Measurements from ENCODE around the gene NRXN3. TPM values are rescaled to one million over a fixed set of nuclear protein-coding genes. Genes with fewer than 3 reads are reported as not detected.

Gene NRXN3
- total and polyA plus RNA-seq, 2 donors (not counting 1 experiment from before 2014, with no cell fraction given) = not detected

DNA sequence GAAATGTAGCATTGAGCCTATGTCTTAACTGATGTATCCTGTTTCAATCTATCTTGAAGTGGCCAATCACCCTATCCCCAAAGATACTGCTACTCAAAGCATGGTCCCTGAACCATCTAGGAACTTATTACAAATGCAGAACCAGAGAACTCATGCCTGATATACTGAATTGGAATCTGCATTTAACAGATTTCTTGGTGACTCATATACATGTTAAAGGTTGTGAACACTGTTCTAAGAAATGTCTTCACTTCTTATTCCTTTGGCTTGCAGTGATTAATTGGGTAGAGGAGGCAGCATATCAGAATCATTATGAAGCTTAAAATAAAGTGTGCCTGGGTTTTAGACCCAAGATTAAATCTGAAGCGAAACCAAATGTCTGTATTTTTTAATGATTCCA, 1245.6 kb downstream of the NRXN3 start:
- Histone ChIP-seq H3K79me2 (ENCODE audit: control insufficient read depth, insufficient read depth, low read length) (no peaks in the 10 kb centered on the region), H3K9me3 (ENCODE audit: control extremely low read depth in 1 of 3, control insufficient read depth in 2 of 3, insufficient read depth in 1 of 3, low read length in 2 of 3) (no peaks in the 10 kb centered on the region), H3K4me2 (replicated peaks; ENCODE audit: low read depth, low read length, poor library complexity, severe bottlenecking) (no peak overlapping the region), H3K4me1 (ENCODE audit: control insufficient read depth in 2 of 2, insufficient read depth in 2 of 2, low read length in 2 of 2) (no peaks in the 10 kb centered on the region), H4K20me1 (ENCODE audit: control insufficient read depth, insufficient read depth, low read length, poor library complexity, severe bottlenecking) (no peaks in the 10 kb centered on the region), H3K27me3 (replicated peaks in 1 of 4; ENCODE audit: control extremely low read depth in 1 of 4, control insufficient read depth in 3 of 4, insufficient read depth in 4 of 4, low read length in 3 of 4) (no peaks in the 10 kb centered on the region), H2AFZ (ENCODE audit: insufficient read depth, low read depth, low read length, poor library complexity, severe bottlenecking) (no peak overlapping the region), H3K9ac (ENCODE audit: low read length) (no peak overlapping the region), H3K4me3 (ENCODE audit: control extremely low read depth in 1 of 5, extremely low read depth in 1 of 5, insufficient read depth in 1 of 5, low read depth in 2 of 5, low read length in 4 of 5) (no peak overlapping the region), H3K27ac (ENCODE audit: low read length in 2 of 2) (no peak overlapping the region), H3K36me3 (replicated peaks in 1 of 2; ENCODE audit: control extremely low read depth in 1 of 2, control insufficient read depth in 1 of 2, extremely low read depth in 1 of 2, insufficient read depth in 2 of 2, low read length in 1 of 2) (no peaks in the 10 kb centered on the region)
- ChIA-PET POLR2A (no interaction called here), CTCF (no interaction called here)
- no peak for DNase-seq
- TF ChIP-seq EZH2 (IDR thresholded peaks at IDR 0.05; ENCODE audit: borderline replicate concordance, insufficient read depth, low read depth, low read length, poor library complexity, severe bottlenecking) = no peak
- TF ChIP-seq, protein P1, sequence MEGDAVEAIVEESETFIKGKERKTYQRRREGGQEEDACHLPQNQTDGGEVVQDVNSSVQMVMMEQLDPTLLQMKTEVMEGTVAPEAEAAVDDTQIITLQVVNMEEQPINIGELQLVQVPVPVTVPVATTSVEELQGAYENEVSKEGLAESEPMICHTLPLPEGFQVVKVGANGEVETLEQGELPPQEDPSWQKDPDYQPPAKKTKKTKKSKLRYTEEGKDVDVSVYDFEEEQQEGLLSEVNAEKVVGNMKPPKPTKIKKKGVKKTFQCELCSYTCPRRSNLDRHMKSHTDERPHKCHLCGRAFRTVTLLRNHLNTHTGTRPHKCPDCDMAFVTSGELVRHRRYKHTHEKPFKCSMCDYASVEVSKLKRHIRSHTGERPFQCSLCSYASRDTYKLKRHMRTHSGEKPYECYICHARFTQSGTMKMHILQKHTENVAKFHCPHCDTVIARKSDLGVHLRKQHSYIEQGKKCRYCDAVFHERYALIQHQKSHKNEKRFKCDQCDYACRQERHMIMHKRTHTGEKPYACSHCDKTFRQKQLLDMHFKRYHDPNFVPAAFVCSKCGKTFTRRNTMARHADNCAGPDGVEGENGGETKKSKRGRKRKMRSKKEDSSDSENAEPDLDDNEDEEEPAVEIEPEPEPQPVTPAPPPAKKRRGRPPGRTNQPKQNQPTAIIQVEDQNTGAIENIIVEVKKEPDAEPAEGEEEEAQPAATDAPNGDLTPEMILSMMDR (IDR thresholded peaks at IDR 0.05) = no peak
- Mint-ChIP-seq H3K4me3 (no peak overlapping the region), H3K27ac (no peak overlapping the region), H3K27me3 (no peaks in the 10 kb centered on the region), H3K4me1 (no peaks in the 10 kb centered on the region), H3K9me3 (ENCODE audit: insufficient read depth) (peaks cover 4% of the 10 kb centered on the region)
- ATAC-seq (ENCODE audit: low read depth) = no peak
- intact Hi-C loops (cut with micrococcal nuclease) = no loop called here
- WGBS (ENCODE audit: insufficient coverage) = no CpG with 5 or more reads among the region's 1 CpG

DNA sequence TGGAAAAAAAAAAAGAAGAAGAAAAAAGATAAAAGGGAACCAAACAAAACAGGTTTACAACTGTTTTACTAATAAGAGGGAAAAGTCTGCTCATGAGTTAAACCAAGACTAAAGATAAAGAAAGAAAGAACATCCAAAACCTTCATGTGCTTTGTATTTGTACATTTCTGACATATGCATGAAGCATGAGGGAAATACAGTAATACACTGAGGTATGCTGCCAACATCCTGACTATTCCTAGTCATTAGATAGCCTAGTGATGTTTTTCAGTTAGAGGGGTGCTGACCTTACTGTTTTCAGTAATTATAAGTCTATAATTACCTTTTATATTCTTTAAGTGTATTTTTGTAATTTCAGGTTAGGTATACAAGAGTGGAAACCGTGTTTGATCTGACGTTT, 1247.8 kb downstream of the NRXN3 start:
- no peak overlapping the region for H3K4me2 ChIP-seq (replicated peaks; ENCODE audit: low read depth, low read length, poor library complexity, severe bottlenecking)
- H3K9me3 ChIP-seq (ENCODE audit: control extremely low read depth in 1 of 3, control insufficient read depth in 2 of 3, insufficient read depth in 1 of 3, low read length in 2 of 3) = no peaks in the 10 kb centered on the region
- Mint-ChIP-seq H3K27me3 (no peaks in the 10 kb centered on the region), H3K9me3 (ENCODE audit: insufficient read depth) (peaks cover 4% of the 10 kb centered on the region), H3K4me1 (no peaks in the 10 kb centered on the region), H3K27ac (no peak overlapping the region), H3K4me3 (no peak overlapping the region)
- no peaks in the 10 kb centered on the region for H3K27me3 ChIP-seq (replicated peaks in 1 of 4; ENCODE audit: control extremely low read depth in 1 of 4, control insufficient read depth in 3 of 4, insufficient read depth in 4 of 4, low read length in 3 of 4)
- intact Hi-C loops (cut with micrococcal nuclease) = no loop called here
- TF ChIP-seq EZH2 (IDR thresholded peaks at IDR 0.05; ENCODE audit: borderline replicate concordance, insufficient read depth, low read depth, low read length, poor library complexity, severe bottlenecking) = no peak
- TF ChIP-seq, protein P1 (IDR thresholded peaks at IDR 0.05) = no peak
- CTCF ChIA-PET = no interaction called here
- POLR2A ChIA-PET = no interaction called here
- H3K9ac ChIP-seq (ENCODE audit: low read length) = no peak overlapping the region
- WGBS (ENCODE audit: insufficient coverage) = 60% methylated on average over 2 of the region's 2 CpGs
- DNase-seq (no peak), ATAC-seq (ENCODE audit: low read depth) (no peak)
- H3K4me3 ChIP-seq (ENCODE audit: control extremely low read depth in 1 of 5, extremely low read depth in 1 of 5, insufficient read depth in 1 of 5, low read depth in 2 of 5, low read length in 4 of 5) = no peak overlapping the region
- H3K27ac ChIP-seq (ENCODE audit: low read length in 2 of 2) = no peak overlapping the region
- H3K4me1 ChIP-seq (ENCODE audit: control insufficient read depth in 2 of 2, insufficient read depth in 2 of 2, low read length in 2 of 2) = no peaks in the 10 kb centered on the region
- H3K36me3 ChIP-seq (replicated peaks in 1 of 2; ENCODE audit: control extremely low read depth in 1 of 2, control insufficient read depth in 1 of 2, extremely low read depth in 1 of 2, insufficient read depth in 2 of 2, low read length in 1 of 2) = no peaks in the 10 kb centered on the region
- H3K79me2 ChIP-seq (ENCODE audit: control insufficient read depth, insufficient read depth, low read length) = no peaks in the 10 kb centered on the region
- H2AFZ ChIP-seq (ENCODE audit: insufficient read depth, low read depth, low read length, poor library complexity, severe bottlenecking) = no peak overlapping the region
- H4K20me1 ChIP-seq (ENCODE audit: control insufficient read depth, insufficient read depth, low read length, poor library complexity, severe bottlenecking) = no peaks in the 10 kb centered on the region
